Measurements from ENCODE around the gene CNTNAP2.

- TF ChIP-seq CTCF (IDR thresholded peaks at IDR 0.05) (no peak), POLR2A (IDR thresholded peaks at IDR 0.05) (no peak), EP300 (IDR thresholded peaks at IDR 0.05) (no peak)
Measured at GRCh38 chr7:147869456-147869855, 1752.9 kb downstream of the CNTNAP2 start.

Data from tibial nerve (tissue), 4 donors.